GM19240 (cell line): Measurements from ENCODE around the gene KIF3C.

Experiments
- DNase-seq: peaks from one replicate; pipeline ENCODE4 v3.0.0; 2011; ENCODE audit warnings: low spot score; ENCODE audit not compliant: insufficient read length

KIF3C gene

GRCh38 chr2:25877431-25878360, 104.6 kb downstream of the KIF3C start:
- DNase-seq = peak; percentile 65
